Panc1 (cell line): Measurements from ENCODE around the gene ZNF273. TPM values are rescaled to one million over a fixed set of nuclear protein-coding genes. Genes with fewer than 3 reads are reported as not detected.
"Not testable (repeated sequence)": the region's sequence is repeated elsewhere in the genome, so short reads cannot be mapped to it uniquely, and the experiment has no call there.

Source experiments
- ATAC-seq: fragments of 200-7000 bp; cut with Tn5 transposase; 2 replicates; pipeline ENCODE4 v1.9.1; 2020; ENCODE audit warnings: mild to moderate bottlenecking, moderate library complexity
- BruUV-seq: library from RNA; stranded (reverse); fragments of 400-500 nt; replicated peaks from 2 replicates; lab custom pipeline; 2021; lab: Mats Ljungman, UMichigan
- CTCF ChIA-PET: fragments of 300-600 bp; sonication (Branson Sonifier 250); formaldehyde crosslinking; loops from one replicate; lab custom pipeline; 2022; ENCODE audit warnings: antibody characterized with exemption; lab: Charles Lee
- POLR2A ChIA-PET: fragments of 300-600 bp; sonication (Branson Sonifier 250); formaldehyde crosslinking; loops from one replicate; lab custom pipeline; 2022; ENCODE audit warnings: antibody characterized with exemption; lab: Charles Lee
- DNase-seq: peaks from one replicate; pipeline ENCODE4 v3.0.0-alpha.2; 2010; ENCODE audit warnings: low read depth, low spot score
- H3K27ac ChIP-seq: 2 replicates; pipeline ENCODE4 v1.5.1; 2011; ENCODE audit warnings: mild to moderate bottlenecking, low read length, inconsistent platforms
- H3K27me3 ChIP-seq: fragments of 200-500 bp; sonication (Bioruptor generic); 2 replicates; pipeline ENCODE4 v1.6.0; 2014; ENCODE audit warnings: low read length, inconsistent platforms; ENCODE audit not compliant: control insufficient read depth, insufficient read depth
- H3K36me3 ChIP-seq: fragments of 200-500 bp; sonication (Bioruptor generic); 2 replicates; pipeline ENCODE4 v1.5.1; 2014; ENCODE audit warnings: inconsistent platforms, mild to moderate bottlenecking, low read length, moderate library complexity; ENCODE audit not compliant: control insufficient read depth, insufficient read depth
- H3K4me1 ChIP-seq: 2 replicates; pipeline ENCODE4 v1.5.1; 2011; ENCODE audit warnings: inconsistent platforms, mild to moderate bottlenecking, low read length, moderate library complexity; ENCODE audit not compliant: control insufficient read depth, insufficient read depth
- H3K4me3 ChIP-seq, 2 experiments: 2 replicates each; pipeline ENCODE4 v1.5.1; 2011 to 2012; ENCODE audit warnings: low read depth in 2 of 2, low read length in 2 of 2, mild to moderate bottlenecking in 2 of 2, inconsistent platforms in 1 of 2, moderate library complexity in 1 of 2
- H3K9me3 ChIP-seq: fragments of 200-500 bp; sonication (Bioruptor generic); 2 replicates; pipeline ENCODE4 v1.5.1; 2014; ENCODE audit warnings: low read depth, mild to moderate bottlenecking, inconsistent platforms, low read length, moderate library complexity; ENCODE audit not compliant: control insufficient read depth, insufficient read depth
- POLR2AphosphoS5 ChIP-seq: IDR thresholded peaks from 2 replicates; pipeline ENCODE4 v1.6.1; 2012; ENCODE audit warnings: mild to moderate bottlenecking, low read depth, low read length, moderate library complexity
- SIN3A ChIP-seq: IDR thresholded peaks from 2 replicates; pipeline ENCODE4 v1.6.1; 2012; ENCODE audit warnings: low read depth, mild to moderate bottlenecking, low read length, moderate library complexity, borderline replicate concordance; ENCODE audit not compliant: insufficient read depth
- TCF7L2 ChIP-seq: IDR thresholded peaks from 2 replicates; pipeline ENCODE4 v1.6.1; 2011; ENCODE audit warnings: mild to moderate bottlenecking, low read depth, low read length, inconsistent platforms
- in situ Hi-C: cut with HindIII; loops from 2 replicates; pipeline ENCODE4 v1.10.0; 2016; ENCODE audit warnings: low sequenced_read_pairs, low pct_unique_long_range_greater_than_20kb
- intact Hi-C: fragments of 100-400 bp; cut with micrococcal nuclease; formaldehyde crosslinking; loops from one replicate; pipeline ENCODE4 v1.10.0; 2022; ENCODE audit not compliant: unreplicated experiment
- total RNA-seq: library from RNA; stranded (reverse); gene quantifications from one replicate; pipeline ENCODE4 v1.2.1, GENCODE V29; 2021; ENCODE audit not compliant: unreplicated experiment
- TF ChIP-seq, protein P1 (sequence below), 2 experiments: IDR thresholded peaks; 2 replicates each; pipeline ENCODE4 v1.6.1; 2011 to 2012; ENCODE audit warnings: low read depth in 2 of 2, control low read depth in 1 of 2, low read length in 1 of 2, mild to moderate bottlenecking in 1 of 2, moderate library complexity in 1 of 2; ENCODE audit not compliant: insufficient read depth in 1 of 2
- TF ChIP-seq, protein P2 (sequence below): fragments of 450-650 bp; IDR thresholded peaks from 2 replicates; pipeline ENCODE4 v1.5.1; 2017; ENCODE audit warnings: mild to moderate bottlenecking

Gene ZNF273
- total RNA-seq, 1 experiment from 2014 or later = 6.4 TPM

DNA sequence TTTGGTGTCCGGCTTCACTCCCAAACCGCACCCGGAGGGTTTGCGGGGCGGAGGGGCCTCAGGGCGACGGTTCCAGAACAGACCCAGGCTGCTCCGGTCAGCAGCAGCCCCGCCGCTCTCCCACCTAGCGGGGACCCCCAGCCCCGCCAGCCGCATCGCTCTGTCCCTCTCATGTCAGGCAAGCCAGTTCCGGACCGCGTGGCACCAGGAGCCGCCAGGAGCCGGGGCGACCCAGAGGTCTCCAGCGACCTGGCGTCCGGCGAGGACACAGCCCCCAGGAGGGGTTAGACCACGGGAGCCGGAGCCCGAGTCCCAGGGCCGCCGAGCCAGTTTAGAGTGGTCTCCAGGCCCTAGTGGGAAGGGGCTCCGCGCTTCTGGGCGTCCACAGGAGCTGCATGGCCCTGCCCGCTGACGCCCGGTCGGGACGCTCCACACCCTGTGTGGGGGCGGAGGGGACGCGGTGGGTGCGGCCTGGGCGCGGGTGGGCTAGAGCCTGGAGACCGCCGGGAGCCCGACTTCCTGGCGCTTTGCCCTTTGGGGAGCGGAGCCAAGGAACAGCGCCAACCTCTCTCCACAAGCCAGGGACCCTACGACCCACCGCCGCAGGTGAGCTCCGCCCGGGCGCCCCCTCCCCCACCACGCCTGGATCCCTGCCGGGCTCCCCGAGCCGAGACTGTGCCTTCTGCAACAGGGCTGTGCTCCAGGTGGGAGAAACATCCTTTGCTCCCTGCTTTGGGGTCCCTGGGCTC is 44.4 kb downstream of the ZNF273 start:
- intact Hi-C loops = no loop called here
- CTCF ChIA-PET = no interaction called here
- TF ChIP-seq TCF7L2 (no peak), SIN3A (no peak), POLR2AphosphoS5 (no peak)
- TF ChIP-seq, protein P1, sequence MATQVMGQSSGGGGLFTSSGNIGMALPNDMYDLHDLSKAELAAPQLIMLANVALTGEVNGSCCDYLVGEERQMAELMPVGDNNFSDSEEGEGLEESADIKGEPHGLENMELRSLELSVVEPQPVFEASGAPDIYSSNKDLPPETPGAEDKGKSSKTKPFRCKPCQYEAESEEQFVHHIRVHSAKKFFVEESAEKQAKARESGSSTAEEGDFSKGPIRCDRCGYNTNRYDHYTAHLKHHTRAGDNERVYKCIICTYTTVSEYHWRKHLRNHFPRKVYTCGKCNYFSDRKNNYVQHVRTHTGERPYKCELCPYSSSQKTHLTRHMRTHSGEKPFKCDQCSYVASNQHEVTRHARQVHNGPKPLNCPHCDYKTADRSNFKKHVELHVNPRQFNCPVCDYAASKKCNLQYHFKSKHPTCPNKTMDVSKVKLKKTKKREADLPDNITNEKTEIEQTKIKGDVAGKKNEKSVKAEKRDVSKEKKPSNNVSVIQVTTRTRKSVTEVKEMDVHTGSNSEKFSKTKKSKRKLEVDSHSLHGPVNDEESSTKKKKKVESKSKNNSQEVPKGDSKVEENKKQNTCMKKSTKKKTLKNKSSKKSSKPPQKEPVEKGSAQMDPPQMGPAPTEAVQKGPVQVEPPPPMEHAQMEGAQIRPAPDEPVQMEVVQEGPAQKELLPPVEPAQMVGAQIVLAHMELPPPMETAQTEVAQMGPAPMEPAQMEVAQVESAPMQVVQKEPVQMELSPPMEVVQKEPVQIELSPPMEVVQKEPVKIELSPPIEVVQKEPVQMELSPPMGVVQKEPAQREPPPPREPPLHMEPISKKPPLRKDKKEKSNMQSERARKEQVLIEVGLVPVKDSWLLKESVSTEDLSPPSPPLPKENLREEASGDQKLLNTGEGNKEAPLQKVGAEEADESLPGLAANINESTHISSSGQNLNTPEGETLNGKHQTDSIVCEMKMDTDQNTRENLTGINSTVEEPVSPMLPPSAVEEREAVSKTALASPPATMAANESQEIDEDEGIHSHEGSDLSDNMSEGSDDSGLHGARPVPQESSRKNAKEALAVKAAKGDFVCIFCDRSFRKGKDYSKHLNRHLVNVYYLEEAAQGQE (IDR thresholded peaks at IDR 0.05; ENCODE audit: insufficient read depth in 1 of 2, low read depth in 2 of 2, low read length in 1 of 2) = no peak
- TF ChIP-seq, protein P2, sequence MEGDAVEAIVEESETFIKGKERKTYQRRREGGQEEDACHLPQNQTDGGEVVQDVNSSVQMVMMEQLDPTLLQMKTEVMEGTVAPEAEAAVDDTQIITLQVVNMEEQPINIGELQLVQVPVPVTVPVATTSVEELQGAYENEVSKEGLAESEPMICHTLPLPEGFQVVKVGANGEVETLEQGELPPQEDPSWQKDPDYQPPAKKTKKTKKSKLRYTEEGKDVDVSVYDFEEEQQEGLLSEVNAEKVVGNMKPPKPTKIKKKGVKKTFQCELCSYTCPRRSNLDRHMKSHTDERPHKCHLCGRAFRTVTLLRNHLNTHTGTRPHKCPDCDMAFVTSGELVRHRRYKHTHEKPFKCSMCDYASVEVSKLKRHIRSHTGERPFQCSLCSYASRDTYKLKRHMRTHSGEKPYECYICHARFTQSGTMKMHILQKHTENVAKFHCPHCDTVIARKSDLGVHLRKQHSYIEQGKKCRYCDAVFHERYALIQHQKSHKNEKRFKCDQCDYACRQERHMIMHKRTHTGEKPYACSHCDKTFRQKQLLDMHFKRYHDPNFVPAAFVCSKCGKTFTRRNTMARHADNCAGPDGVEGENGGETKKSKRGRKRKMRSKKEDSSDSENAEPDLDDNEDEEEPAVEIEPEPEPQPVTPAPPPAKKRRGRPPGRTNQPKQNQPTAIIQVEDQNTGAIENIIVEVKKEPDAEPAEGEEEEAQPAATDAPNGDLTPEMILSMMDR = no peak
- POLR2A ChIA-PET = no interaction called here
- ATAC-seq (peak; percentile 42), DNase-seq (no peak)
- peak overlapping the region; percentile 29; the same call in 1 of the 2 replicates for H3K27ac ChIP-seq
- no peaks in the 10 kb centered on the region for H3K9me3 ChIP-seq
- H3K27me3 ChIP-seq = peaks cover 6% of the 10 kb centered on the region
- H3K4me1 ChIP-seq = peaks cover 8% of the 10 kb centered on the region
- BruUV-seq = no TSS peak
- no peaks in the 10 kb centered on the region for H3K36me3 ChIP-seq
- in situ Hi-C loops = no loop called here
- peak overlapping the region; percentile 47 to 54 for H3K4me3 ChIP-seq

DNA sequence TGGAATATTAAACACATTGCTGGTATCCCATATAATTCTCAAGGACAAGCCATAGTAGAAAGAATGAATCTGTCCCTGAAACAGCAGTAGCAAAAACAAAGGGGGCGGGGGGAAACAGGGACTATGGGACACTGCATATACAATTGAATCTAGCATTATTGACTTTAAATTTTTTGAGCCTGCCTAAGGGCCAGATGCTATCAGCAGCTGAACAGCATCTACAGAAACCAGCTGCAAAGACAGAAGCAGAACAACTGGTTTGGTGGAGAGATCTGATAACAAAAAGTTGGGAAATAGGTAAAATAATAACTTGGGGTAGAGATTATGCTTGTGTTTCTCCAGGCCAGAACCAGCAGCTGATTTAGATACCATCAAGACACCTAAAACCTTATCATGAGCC is 45.7 kb downstream of the ZNF273 start:
- POLR2A ChIA-PET, H3K27me3 ChIP-seq, H3K27ac ChIP-seq, H3K36me3 ChIP-seq, BruUV-seq, CTCF ChIA-PET, intact Hi-C loops, DNase-seq, H3K4me3 ChIP-seq, H3K9me3 ChIP-seq, in situ Hi-C loops, ATAC-seq, H3K4me1 ChIP-seq: not testable (repeated sequence)

DNA sequence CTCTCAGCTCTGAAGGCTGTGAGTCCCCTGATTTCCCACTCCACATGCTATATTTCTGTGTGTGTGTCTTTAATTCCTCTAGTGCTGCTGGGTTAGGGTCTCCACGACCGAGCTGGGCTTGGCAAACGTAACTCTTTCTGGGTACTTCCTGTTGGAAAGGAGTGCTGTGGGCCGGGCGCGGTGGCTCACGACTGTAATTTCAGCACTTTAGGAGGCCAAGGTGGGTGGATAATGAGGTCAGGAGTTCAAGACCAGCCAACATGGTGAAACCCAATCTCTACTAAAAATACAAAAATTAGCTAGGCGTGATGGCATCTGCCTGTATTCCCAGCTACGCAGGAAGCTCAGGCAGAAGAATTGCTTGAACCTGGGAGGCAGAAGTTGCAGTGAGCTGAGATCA is 47.6 kb downstream of the ZNF273 start:
- BruUV-seq, ATAC-seq, H3K4me3 ChIP-seq, H3K9me3 ChIP-seq, H3K36me3 ChIP-seq, H3K4me1 ChIP-seq, H3K27ac ChIP-seq, H3K27me3 ChIP-seq, in situ Hi-C loops, DNase-seq, intact Hi-C loops: not testable (repeated sequence)
- CTCF ChIA-PET = interaction anchor here (0.6 to 1.2 kb wide), 6 partner anchors 114 to 527 kb away, joined by 3 to 12 read pairs (median 5); no protein-coding TSS in a partner anchor
- POLR2A ChIA-PET = interaction anchor here (0.6 kb wide), 1 partner anchor 453 kb away, joined by 6 read pairs; no protein-coding TSS in a partner anchor
